Right lobe of liver (tissue), 6 donors: ENCODE measurements around the gene ACTG1. TPM values are rescaled to one million over a fixed set of nuclear protein-coding genes. Genes with fewer than 3 reads are reported as not detected.

Source experiments
- ATAC-seq, 4 donors: fragments of 200-7000 bp; cut with Tn5 transposase; one replicate each; pipeline ENCODE4 v1.9.1; 2020; ENCODE audit warnings: mild to moderate bottlenecking in 4 of 4, moderate library complexity in 4 of 4
- DNase-seq, 3 donors: peaks; one replicate each; pipeline ENCODE4 v3.0.0-alpha.2; 2020
- H3K27ac ChIP-seq, 3 donors: fragments of 200-600 bp; one replicate each; pipeline ENCODE4 v1.8.0; 2022
- H3K27me3 ChIP-seq, 2 donors: fragments of 200-600 bp; one replicate each; pipeline ENCODE4 v1.8.0; 2022
- H3K36me3 ChIP-seq, 4 donors: fragments of 200-600 bp; sonication (generic) in 1 of 4; one replicate each; pipeline versions ENCODE4 v1.5.1 to v1.8.0; 2017 to 2022; ENCODE audit warnings: control low read depth in 1 of 4
- H3K4me1 ChIP-seq, 4 donors: fragments of 200-600 bp; sonication (generic) in 1 of 4; one replicate each; pipeline versions ENCODE4 v1.5.1 to v1.8.0; 2017 to 2022; ENCODE audit warnings: control low read depth in 1 of 4
- H3K4me3 ChIP-seq, 3 donors: fragments of 200-600 bp; one replicate each; pipeline ENCODE4 v1.8.0; 2022
- H3K9me3 ChIP-seq, 4 donors: fragments of 200-600 bp; sonication (generic) in 1 of 4; one replicate each; pipeline versions ENCODE4 v1.5.1 to v1.8.0; 2017 to 2022; ENCODE audit warnings: control low read depth in 1 of 4
- CTCF ChIP-seq, 4 donors: fragments of 200-600 bp in 3 of 4; fragments of 450-650 bp in 1 of 4; IDR thresholded peaks; one replicate each; pipeline versions ENCODE4 v1.5.1 to v1.8.0; 2016 to 2022; ENCODE audit warnings: antibody characterized with exemption in 4 of 4, mild to moderate bottlenecking in 2 of 4
- POLR2A ChIP-seq: fragments of 450-650 bp; IDR thresholded peaks from one replicate; pipeline ENCODE4 v1.6.1; 2017; ENCODE audit warnings: antibody characterized with exemption, mild to moderate bottlenecking
- WGBS: methylation state at CpG from one replicate; pipeline ENCODE4 v1.1.6; 2018; ENCODE audit warnings: low coverage, low lambda C conversion rate; ENCODE audit not compliant: insufficient coverage; ENCODE audit errors: missing lambda C conversion rate; 5-methylcytosine and 5-hydroxymethylcytosine counted together
- intact Hi-C, 2 donors: fragments of 100-400 bp; cut with DNase I; formaldehyde crosslinking; loops; one replicate each; pipeline versions ENCODE4 v1.11.2 to v1.14.1; 2022
- total RNA-seq, 6 experiments: library from RNA; depleted of rRNA in 2 of 6; stranded (reverse); fragments of >200 nt in 2 of 6; fragmentation: NEBNext Ultra II Directional in 3 of 6; extraction: Animal tissue kit (Norgen Biotek cat#: 25700) in 3 of 6; gene quantifications; one replicate each; pipeline versions ENCODE4 v1.1.0 to v1.2.4, GENCODE V29; 2016 to 2023
- donor health status: DM: no; HTN: yes; CAD: no.
- donor health status: DM: no; HTN: no; CAD: no.
- donor health status: DM: no; HTN: no; CAD: no.
- donor health status: DM: no; HTN: yes; CAD: no.
- donor health status: DM: no; HTN: yes; CAD: no.

Gene ACTG1
- total RNA-seq, 6 experiments from 2014 or later: 218 to 2,508 (median 1,326) TPM

- Histone ChIP-seq H3K27ac (no peak overlapping the region), H3K4me1 (no peaks in the 10 kb centered on the region), H3K4me3 (no peak overlapping the region), H3K9me3 (no peaks in the 10 kb centered on the region), H3K27me3 (no peaks in the 10 kb centered on the region), H3K36me3 (peaks cover 0 to 9% (median 4%) of the 10 kb centered on the region in 4 donors)
- ATAC-seq (peak; percentile 49 to 69 (median 54)), DNase-seq (no peak)
- WGBS: 0% methylated on average over 4 of the region's 17 CpGs
- intact Hi-C loops: loop anchor here in 1 of 2 donors (10.0 kb wide), 1 partner anchor 57 kb away; no protein-coding TSS in a partner anchor
- TF ChIP-seq CTCF (IDR thresholded peaks at IDR 0.05): peak; percentile 46 to 62 (median 56)
- TF ChIP-seq POLR2A: no peak
These were observed 24.8 kb upstream of the ACTG1 start for GRCh38 chr17:81537343-81537855.

GRCh38 chr17:81536299-81537290 lies 24.0 kb upstream of the ACTG1 start:
- H3K36me3 ChIP-seq: peaks cover 0 to 9% (median 4%) of the 10 kb centered on the region in 4 donors
- H3K4me1 ChIP-seq: no peaks in the 10 kb centered on the region
- H3K4me3 ChIP-seq: no peak overlapping the region
- WGBS: 0% methylated on average over 1 of the region's 89 CpGs
- no peak for TF ChIP-seq CTCF (IDR thresholded peaks at IDR 0.05)
- intact Hi-C loops: loop anchor here in 1 of 2 donors (10.0 kb wide), 1 partner anchor 58 kb away; no protein-coding TSS in a partner anchor
- no peaks in the 10 kb centered on the region for H3K27me3 ChIP-seq
- peak in 3 of 4 donors; percentile 10 to 24 (median 20) for ATAC-seq
- H3K9me3 ChIP-seq: no peaks in the 10 kb centered on the region
- DNase-seq: no peak
- no peak overlapping the region for H3K27ac ChIP-seq

- H3K27me3 ChIP-seq: no peaks in the 10 kb centered on the region
- TF ChIP-seq POLR2A (no peak), CTCF (IDR thresholded peaks at IDR 0.05) (no peak)
- no peak overlapping the region for H3K27ac ChIP-seq
- DNase-seq (no peak), ATAC-seq (no peak)
- WGBS: 80% methylated on average over 4 of the region's 13 CpGs
- H3K4me1 ChIP-seq: no peaks in the 10 kb centered on the region
- intact Hi-C loops: loop anchor here in 1 of 2 donors (10.0 kb wide), 1 partner anchor 59 kb away; no protein-coding TSS in a partner anchor
- H3K9me3 ChIP-seq: no peaks in the 10 kb centered on the region
- H3K36me3 ChIP-seq: peaks cover 0 to 8% (median 2%) of the 10 kb centered on the region in 4 donors
- H3K4me3 ChIP-seq: no peak overlapping the region
These were observed 23.1 kb upstream of the ACTG1 start for GRCh38 chr17:81535480-81536298.

- no peak for DNase-seq
- ATAC-seq: no peak
- no peaks in the 10 kb centered on the region for H3K9me3 ChIP-seq
- no peak for TF ChIP-seq POLR2A
- no peaks in the 10 kb centered on the region for H3K27me3 ChIP-seq
- H3K4me1 ChIP-seq: no peaks in the 10 kb centered on the region
- 100% methylated on average over 1 of the region's 5 CpGs for WGBS
- H3K36me3 ChIP-seq: peaks cover 0 to under 1% (median 0%) of the 10 kb centered on the region in 4 donors
- no peak overlapping the region for H3K27ac ChIP-seq
- H3K4me3 ChIP-seq: no peak overlapping the region
- intact Hi-C loops: loop anchor here in 1 of 2 donors (10.0 kb wide), 1 partner anchor 60 kb away; no protein-coding TSS in a partner anchor
These were observed 22.4 kb upstream of the ACTG1 start for GRCh38 chr17:81535007-81535328.
